Metanephros (tissue), 1 donor: ENCODE data around the gene PALM3. TPM values are rescaled to one million over a fixed set of nuclear protein-coding genes. Genes with fewer than 3 reads are reported as not detected.

ENCODE experiments used
- total RNA-seq: library from RNA; depleted of rRNA; stranded (reverse); fragments of >200 nt; gene quantifications from one replicate; pipeline ENCODE4 v1.2.3, GENCODE V29; 2014

Gene PALM3, protein sequence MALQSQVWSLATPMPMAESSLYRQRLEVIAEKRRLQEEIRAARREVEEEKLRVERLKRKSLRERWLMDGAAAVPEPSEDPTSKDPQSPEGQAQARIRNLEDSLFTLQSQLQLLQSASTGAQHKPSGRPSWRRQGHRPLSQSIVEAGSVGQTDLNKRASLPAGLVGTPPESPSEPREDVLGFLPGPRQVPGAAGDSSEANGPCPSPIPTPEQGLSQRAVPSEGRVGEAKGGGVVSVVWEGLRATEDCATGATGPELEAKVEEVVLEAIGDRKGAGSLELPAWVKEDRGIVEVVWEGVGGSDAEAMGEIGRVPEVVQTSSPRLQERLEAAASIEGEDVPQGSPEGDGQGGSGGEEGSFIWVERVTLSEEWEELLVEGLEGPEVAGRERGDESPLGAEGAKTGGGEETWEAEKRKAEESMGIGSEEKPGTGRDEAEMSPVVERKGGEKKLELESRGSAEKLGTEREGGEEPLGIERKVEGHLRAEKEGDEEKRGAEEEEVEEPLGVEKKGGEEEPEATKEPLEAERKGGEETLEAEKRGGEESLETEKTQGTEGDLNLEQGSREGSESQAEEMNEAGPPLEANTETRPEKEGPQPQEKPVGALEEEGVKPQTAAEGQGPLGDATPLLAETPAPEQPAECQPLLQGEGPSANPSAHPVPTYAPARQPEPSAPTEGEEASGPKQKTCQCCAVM
- total RNA-seq: 5.0 TPM

DNA sequence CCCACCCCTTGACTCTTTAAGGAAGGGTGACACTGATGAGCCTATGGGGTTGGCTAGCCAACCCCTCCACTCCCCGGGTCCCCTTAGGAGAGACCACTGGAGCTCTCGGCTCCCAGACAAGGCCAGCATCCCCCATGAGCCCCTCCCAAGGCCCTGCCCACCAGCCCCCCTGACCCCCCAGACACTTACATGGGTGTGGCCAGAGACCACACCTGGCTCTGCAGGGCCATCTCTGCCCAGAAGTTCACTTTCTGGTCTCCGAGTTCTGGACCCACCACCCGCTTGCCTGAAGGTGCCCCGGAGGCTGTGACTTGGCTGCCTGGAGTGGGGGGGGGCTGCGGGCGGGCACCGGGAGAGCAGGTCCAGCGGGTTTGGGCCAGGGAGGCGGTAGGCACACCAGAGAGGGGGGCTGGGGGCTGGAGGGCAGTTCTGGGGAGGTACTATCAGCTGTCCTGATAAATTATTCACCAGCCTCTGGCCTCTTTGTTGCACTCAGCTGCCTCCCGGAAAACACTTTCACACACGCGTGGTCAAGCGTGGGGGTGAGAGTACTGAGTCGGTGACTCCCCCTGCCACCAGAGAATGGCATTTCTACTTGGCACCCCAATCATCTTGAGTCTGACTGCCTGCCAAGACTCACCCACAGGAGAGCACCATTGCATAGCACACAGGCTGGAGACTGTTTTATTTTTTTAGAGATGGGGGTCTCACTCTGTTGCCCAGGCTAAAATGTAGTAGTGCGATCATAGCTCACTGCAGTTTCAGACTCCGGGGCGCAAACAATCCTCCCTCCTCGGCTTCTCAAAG is at the start of gene PALM3:
TSS of gene PALM3 (minus strand) at position 326 of the 807 bp plus-strand sequence. CDS start at position 230, 96 bp downstream.

DNA sequence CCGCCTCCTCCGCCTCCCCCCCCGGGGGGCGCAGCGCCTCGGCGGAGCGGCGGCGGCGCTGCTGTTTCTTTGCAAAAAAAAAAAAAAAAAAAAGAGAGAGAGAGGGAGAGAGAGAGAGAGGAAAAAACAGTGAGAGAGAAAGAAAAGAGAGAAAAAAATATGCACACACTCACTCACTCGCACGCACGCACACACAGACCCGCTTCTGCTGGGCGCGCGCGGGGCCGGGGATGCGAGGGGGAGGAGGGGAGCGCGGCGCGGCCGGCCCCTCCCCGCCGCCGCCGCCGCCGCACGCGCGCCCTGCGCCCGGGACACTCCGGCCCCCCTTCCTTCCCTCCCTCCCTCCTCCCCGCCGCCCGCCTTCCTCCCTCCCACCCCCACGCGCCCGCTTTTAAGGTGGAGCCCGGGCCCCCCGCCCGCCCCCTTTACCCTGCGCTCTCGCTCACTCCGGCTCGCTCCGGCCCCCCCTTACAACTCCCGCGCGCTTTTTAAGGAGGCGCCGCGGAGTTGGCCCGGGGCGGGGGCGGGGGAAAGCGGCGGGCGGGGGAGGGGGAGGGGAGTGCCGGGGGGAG is 28.7 kb upstream of the PALM3 start, which contains the start of gene SAMD1:
TSS of gene SAMD1 (minus strand) at position 243 of the 572 bp plus-strand sequence.

DNA sequence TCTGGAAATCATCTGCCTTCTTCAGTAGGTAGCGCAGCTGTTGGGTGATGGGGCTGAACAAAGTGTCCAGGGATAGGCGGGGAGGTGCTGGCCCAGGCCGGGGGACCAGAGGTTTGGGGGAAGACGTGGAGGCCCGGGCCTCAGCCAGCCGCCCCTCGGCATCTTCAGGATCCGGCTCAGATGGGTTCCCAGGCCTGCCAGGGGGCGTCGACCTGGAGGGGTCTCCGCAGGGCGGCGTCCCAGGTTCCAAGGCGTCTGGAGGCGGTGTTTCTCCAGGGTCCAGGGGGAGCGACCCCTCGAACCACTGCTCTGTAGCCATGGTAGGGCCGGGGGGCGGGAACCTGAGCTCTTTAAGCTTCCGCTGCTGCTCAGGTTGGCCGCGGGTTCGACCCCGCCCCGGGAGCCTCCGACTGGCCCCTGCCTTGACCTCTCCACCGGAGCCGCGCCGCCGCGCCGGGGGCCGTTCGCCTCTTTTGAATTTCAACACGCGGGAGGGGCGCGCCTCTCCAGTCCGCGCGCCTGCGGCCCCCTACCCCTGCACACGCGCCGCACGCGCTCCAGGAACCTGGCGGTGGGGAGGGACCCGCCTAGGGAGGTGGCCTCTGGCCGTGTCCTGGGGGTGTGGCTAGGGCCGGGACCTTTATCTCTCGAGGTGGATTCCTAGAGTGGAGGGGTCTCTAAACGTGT is 23.6 kb upstream of the PALM3 start, which contains the start of gene C19orf67:
TSS of gene C19orf67 (minus strand) at position 475 of the 687 bp plus-strand sequence. CDS start at position 319, 156 bp downstream.

DNA sequence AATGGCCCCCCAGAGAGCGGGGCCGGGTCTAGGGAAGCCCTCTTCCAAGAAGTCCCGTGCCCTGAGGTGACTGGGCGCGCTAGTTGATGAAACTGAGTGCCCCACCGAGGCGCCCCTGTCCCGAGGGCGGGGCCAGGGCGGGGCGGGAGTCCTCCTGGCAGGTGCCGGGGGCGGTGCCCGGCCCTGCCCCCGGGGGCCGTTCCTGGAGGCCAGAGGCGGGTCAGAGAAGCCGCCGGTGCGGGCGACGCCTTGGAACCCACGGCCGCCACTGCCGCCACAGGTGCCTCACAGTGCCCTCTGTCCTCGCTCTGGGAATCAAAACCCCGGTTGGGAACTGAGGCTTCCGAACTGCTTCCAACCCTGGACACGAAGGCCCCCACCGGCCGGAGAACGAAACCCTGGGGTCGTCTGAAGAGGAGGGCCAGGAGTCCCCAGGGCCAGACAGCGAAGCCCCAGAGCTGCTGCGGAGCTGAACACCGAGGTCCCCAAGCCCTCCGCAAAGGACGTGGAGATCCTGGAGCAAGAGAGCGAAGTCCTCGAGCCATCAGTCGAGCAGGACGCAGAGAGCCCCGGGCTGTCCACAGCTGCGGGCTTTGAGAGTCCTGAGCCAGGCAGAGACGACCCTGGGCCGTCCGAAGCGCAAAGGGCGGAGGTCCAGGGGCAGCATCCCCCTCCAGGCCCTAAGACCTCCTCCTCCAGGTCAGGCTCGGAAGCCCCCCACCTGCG is 10.8 kb upstream of the PALM3 start, which contains the start of gene MISP3:
TSS of gene MISP3 (plus strand) at position 252 of the 726 bp plus-strand sequence. CDS start 524 bp downstream, outside the sequence.

DNA sequence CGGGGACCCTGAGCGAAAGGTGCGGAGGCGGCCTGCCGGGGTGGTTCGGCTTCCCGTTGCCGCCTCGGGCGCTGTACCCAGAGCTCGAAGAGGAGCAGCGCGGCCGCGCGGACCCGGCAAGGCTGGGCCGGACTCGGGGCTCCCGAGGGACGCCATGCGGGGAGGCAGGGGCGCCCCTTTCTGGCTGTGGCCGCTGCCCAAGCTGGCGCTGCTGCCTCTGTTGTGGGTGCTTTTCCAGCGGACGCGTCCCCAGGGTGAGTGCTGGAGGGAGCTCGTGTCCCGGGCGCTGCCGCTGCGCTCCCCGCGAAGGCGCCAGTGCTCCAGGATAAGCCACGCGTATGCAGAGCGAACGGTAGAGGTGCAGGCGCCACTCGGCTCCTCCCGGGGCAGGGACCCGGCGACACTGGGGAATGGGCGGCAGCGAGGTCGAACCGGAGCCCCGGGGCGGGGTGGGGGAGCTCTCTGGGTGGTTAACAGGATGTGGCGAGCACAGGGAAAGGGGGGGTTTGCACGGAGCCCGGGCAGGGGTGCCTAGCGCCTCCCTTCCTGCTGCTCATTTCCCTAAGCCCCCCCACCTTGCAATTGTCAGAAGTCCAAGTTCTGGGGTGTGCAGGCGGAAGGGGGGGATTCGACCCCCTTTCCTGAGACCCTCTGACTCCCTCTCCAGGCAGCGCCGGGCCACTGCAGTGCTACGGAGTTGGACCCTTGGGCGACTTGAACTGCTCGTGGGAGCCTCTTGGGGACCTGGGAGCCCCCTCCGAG is 30.0 kb downstream of the PALM3 start, which contains the start of gene IL27RA:
TSS of gene IL27RA (plus strand) at position 44 of the 762 bp plus-strand sequence. CDS start at position 155, 111 bp downstream.

DNA sequence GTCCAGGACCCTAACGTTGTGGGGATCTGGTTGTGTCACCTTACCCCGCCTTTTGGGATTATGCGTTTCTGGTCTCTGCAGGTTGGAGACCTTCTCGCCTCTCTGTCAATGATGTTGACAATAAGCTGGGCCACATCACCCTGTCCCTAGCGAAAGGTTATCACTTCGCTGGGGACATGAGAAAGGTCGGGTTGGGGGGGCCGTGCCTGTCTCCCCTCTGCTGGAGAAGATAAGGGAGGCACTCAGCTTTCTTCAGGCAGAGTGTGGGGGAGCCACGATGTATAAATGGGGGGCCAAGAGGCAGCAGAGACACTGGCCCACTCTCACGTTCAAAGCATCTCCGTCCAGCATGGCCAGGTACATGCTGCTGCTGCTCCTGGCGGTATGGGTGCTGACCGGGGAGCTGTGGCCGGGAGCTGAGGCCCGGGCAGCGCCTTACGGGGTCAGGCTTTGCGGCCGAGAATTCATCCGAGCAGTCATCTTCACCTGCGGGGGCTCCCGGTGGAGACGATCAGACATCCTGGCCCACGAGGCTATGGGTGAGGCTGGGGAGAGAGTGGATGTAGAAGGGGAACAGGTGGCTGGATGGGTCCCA is 33.9 kb downstream of the PALM3 start, which contains the start of gene RLN3:
TSS of gene RLN3 (plus strand) at position 293 of the 595 bp plus-strand sequence. CDS start at position 350, 57 bp downstream.

DNA sequence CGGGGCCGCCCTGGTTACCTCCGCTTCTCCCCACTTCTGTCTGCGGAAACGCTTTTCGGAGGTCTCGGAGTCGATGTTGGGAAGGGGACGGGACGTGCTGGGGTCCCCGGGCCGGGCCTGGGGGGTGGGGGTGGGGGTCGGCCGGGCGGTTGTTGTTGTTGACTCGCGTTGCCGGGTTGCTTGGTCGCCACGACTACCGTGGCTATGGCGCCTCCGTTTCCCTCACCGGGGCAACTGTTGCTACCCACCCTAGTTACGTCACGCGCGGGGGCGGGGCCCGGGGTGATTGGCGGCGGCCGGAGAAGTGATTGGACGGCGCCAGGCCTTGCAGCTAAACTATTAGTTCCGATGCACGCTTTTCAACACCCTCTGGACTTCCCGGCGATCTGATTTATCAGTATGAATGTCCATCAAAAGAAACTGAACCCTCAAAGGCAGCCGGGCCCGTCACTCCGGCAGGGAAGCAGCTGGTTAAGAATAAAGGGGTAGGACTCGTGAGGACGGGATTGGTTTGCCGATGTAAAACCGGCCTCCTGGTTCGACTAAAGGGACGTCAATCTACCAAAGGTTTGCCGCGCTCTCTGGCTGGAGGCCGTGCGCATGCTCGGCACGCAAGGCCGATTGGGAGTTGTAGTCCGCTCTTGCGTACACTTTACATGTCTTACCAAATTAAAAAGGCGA is 55.7 kb downstream of the PALM3 start, which contains the start of gene RFX1:
TSS of gene RFX1 (minus strand) at position 236 of the 681 bp plus-strand sequence. CDS start 12,477 bp downstream, outside the sequence.

Other genes starting within 250 kb of the PALM3 start
- not detected for gene NANOS3, start 184.9 kb downstream of the PALM3 start, total RNA-seq
- 4.2 TPM for gene BRME1, start 156.0 kb downstream of the PALM3 start, total RNA-seq
- 19.6 TPM for gene CC2D1A, start 155.9 kb downstream of the PALM3 start, total RNA-seq
- gene PODNL1, start 123.7 kb downstream of the PALM3 start, total RNA-seq: 0.76 TPM
- 23.9 TPM for gene DCAF15, start 109.6 kb downstream of the PALM3 start, total RNA-seq
- 14.8 TPM for gene RFX1, start 55.8 kb downstream of the PALM3 start, total RNA-seq
- not detected for gene RLN3, start 33.9 kb downstream of the PALM3 start, total RNA-seq
- gene IL27RA, start 30.3 kb downstream of the PALM3 start, total RNA-seq: 7.2 TPM
- 6.6 TPM for gene MISP3, start 10.7 kb upstream of the PALM3 start, total RNA-seq
- gene C19orf67, start 23.7 kb upstream of the PALM3 start, total RNA-seq: not detected
- gene SAMD1, start 28.7 kb upstream of the PALM3 start, total RNA-seq: 39.5 TPM
- gene PRKACA, start 55.7 kb upstream of the PALM3 start, total RNA-seq: 76.0 TPM
- 16.7 TPM for gene ASF1B, start 74.5 kb upstream of the PALM3 start, total RNA-seq
- 52.5 TPM for gene ADGRL1, start 144.1 kb upstream of the PALM3 start, total RNA-seq